ENCODE data around the gene DNMBP. TPM values are rescaled to one million over a fixed set of nuclear protein-coding genes. Genes with fewer than 3 reads are reported as not detected.
"Not testable (repeated sequence)": the region's sequence is repeated elsewhere in the genome, so short reads cannot be mapped to it uniquely, and the experiment has no call there.

Gene DNMBP
- total RNA-seq, 1 donor from 2014 or later: 1.4 TPM

DNA sequence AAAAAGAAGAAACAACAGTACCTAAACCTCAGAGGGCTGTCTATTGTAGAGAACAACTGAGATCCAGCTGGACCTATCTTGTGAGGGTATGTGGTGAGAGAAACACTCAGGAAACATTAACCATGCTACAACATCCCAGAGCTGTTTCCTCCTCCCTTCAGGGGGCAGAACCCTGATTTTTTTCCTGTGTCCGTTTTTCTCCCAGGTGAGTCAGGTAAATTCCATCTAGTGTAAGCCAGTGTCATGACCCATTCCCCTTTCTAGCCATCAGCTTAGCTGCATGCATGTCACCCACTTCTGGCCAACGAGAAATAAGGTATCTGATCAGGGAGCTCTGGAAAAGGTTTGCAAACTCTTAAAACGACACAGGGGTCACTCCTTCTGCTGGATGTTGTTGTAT is 103.8 kb downstream of the DNMBP start:
- H3K4me3 Mint-ChIP-seq: no peak overlapping the region
- H3K36me3 Mint-ChIP-seq (ENCODE audit: low read depth): no peaks in the 10 kb centered on the region
- no peak overlapping the region for H3K27ac Mint-ChIP-seq
- H3K9me3 Mint-ChIP-seq: no peaks in the 10 kb centered on the region
- intact Hi-C loops (cut with micrococcal nuclease): no loop called here
- no peak for DNase-seq (ENCODE audit: low spot score)
- peaks cover 2% of the 10 kb centered on the region for H3K27me3 Mint-ChIP-seq (ENCODE audit: insufficient read depth)
- H3K4me1 Mint-ChIP-seq (ENCODE audit: low read depth): peaks cover 12% of the 10 kb centered on the region

- Mint-ChIP-seq H3K36me3 (ENCODE audit: low read depth) (no peaks in the 10 kb centered on the region), H3K4me1 (ENCODE audit: low read depth) (no peaks in the 10 kb centered on the region), H3K4me3 (no peak overlapping the region), H3K27ac (no peak overlapping the region), H3K9me3 (no peaks in the 10 kb centered on the region), H3K27me3 (ENCODE audit: insufficient read depth) (no peaks in the 10 kb centered on the region)
- intact Hi-C loops (cut with micrococcal nuclease): no loop called here
- no peak for DNase-seq (ENCODE audit: low spot score)
Measured at GRCh38 chr10:99895867-99896266, 113.9 kb downstream of the DNMBP start.

- H3K4me3 Mint-ChIP-seq; H3K27me3 Mint-ChIP-seq (ENCODE audit: insufficient read depth); H3K9me3 Mint-ChIP-seq; H3K4me1 Mint-ChIP-seq (ENCODE audit: low read depth); H3K27ac Mint-ChIP-seq; intact Hi-C loops (cut with micrococcal nuclease); H3K36me3 Mint-ChIP-seq (ENCODE audit: low read depth); DNase-seq (ENCODE audit: low spot score): not testable (repeated sequence)
Measured at GRCh38 chr10:99895066-99895465, 114.7 kb downstream of the DNMBP start.

DNA sequence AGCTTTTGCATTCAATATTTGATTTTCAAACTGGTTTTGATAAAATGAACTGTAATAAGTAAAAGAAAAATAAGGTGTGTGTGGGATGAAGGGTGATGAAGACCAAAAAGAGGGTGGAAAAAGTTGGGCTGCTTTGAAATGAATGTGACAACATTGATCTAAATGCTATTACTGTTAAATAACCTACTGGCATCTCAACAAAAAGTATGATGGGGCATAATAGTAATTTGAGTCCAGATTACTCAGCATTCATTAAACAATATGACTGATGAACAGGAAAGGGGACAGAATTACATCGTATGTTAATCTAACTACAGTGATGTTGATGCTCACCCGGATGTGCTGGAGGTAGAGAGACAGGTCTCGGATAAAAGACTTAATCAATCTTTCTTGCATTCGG is 115.1 kb downstream of the DNMBP start:
- no peak overlapping the region for H3K27ac Mint-ChIP-seq
- intact Hi-C loops (cut with micrococcal nuclease): no loop called here

GRCh38 chr10:99888622-99889021 is 121.1 kb downstream of the DNMBP start:
- intact Hi-C loops (cut with micrococcal nuclease): no loop called here
- DNase-seq (ENCODE audit: low spot score): no peak
- Mint-ChIP-seq H3K27ac (no peak overlapping the region), H3K9me3 (no peaks in the 10 kb centered on the region), H3K4me1 (ENCODE audit: low read depth) (no peaks in the 10 kb centered on the region), H3K36me3 (ENCODE audit: low read depth) (no peaks in the 10 kb centered on the region), H3K27me3 (ENCODE audit: insufficient read depth) (peaks cover 2% of the 10 kb centered on the region), H3K4me3 (no peak overlapping the region)

More for the DNA sequence above, 115.1 kb downstream of the DNMBP start:
- H3K27me3 Mint-ChIP-seq (ENCODE audit: insufficient read depth): no peaks in the 10 kb centered on the region
- no peak for DNase-seq (ENCODE audit: low spot score)
- H3K4me1 Mint-ChIP-seq (ENCODE audit: low read depth): no peaks in the 10 kb centered on the region
- no peaks in the 10 kb centered on the region for H3K36me3 Mint-ChIP-seq (ENCODE audit: low read depth)
- no peaks in the 10 kb centered on the region for H3K9me3 Mint-ChIP-seq
- H3K4me3 Mint-ChIP-seq: no peak overlapping the region

GRCh38 chr10:99883523-99883922 is 126.2 kb downstream of the DNMBP start:
- Mint-ChIP-seq H3K36me3 (ENCODE audit: low read depth) (no peaks in the 10 kb centered on the region), H3K4me1 (ENCODE audit: low read depth) (no peaks in the 10 kb centered on the region), H3K4me3 (no peak overlapping the region), H3K27me3 (ENCODE audit: insufficient read depth) (no peaks in the 10 kb centered on the region), H3K27ac (no peak overlapping the region), H3K9me3 (no peaks in the 10 kb centered on the region)
- intact Hi-C loops (cut with micrococcal nuclease): no loop called here
- no peak for DNase-seq (ENCODE audit: low spot score)

GRCh38 chr10:99881371-99881770 is 128.4 kb downstream of the DNMBP start:
- intact Hi-C loops (cut with micrococcal nuclease): no loop called here
- no peaks in the 10 kb centered on the region for H3K9me3 Mint-ChIP-seq
- no peaks in the 10 kb centered on the region for H3K4me1 Mint-ChIP-seq (ENCODE audit: low read depth)
- no peak overlapping the region for H3K27ac Mint-ChIP-seq
- no peak overlapping the region for H3K4me3 Mint-ChIP-seq
- H3K27me3 Mint-ChIP-seq (ENCODE audit: insufficient read depth): peaks cover 2% of the 10 kb centered on the region
- H3K36me3 Mint-ChIP-seq (ENCODE audit: low read depth): no peaks in the 10 kb centered on the region
- no peak for DNase-seq (ENCODE audit: low spot score)

- Mint-ChIP-seq H3K27me3 (ENCODE audit: insufficient read depth) (peaks cover 3% of the 10 kb centered on the region), H3K27ac (no peak overlapping the region), H3K9me3 (no peaks in the 10 kb centered on the region), H3K4me1 (ENCODE audit: low read depth) (no peaks in the 10 kb centered on the region), H3K4me3 (no peak overlapping the region), H3K36me3 (ENCODE audit: low read depth) (no peaks in the 10 kb centered on the region)
- intact Hi-C loops (cut with micrococcal nuclease): no loop called here
- DNase-seq (ENCODE audit: low spot score): no peak
Measured at GRCh38 chr10:99880080-99880835, 129.5 kb downstream of the DNMBP start.

DNA sequence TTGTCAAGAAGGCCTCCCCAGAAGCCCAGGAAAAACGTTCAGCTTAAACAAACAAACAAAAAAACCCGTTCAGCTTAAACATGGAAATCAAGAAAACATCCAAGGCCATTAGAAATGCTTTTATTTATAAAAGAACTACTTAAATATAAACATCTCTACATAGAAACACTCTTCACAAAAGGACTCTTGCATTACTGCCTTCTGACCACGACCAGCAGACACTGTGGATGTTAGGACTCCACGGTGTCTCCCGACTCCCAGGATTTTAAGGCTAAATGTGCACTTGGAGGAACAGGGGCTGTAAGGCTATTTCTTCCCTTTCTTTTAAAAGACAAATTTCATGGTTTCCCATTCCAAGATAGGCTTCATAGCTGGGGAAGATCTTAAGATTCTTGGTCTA is 134.3 kb downstream of the DNMBP start:
- Mint-ChIP-seq H3K9me3 (no peaks in the 10 kb centered on the region), H3K27me3 (ENCODE audit: insufficient read depth) (peaks cover 27% of the 10 kb centered on the region), H3K36me3 (ENCODE audit: low read depth) (no peaks in the 10 kb centered on the region), H3K4me3 (no peak overlapping the region), H3K4me1 (ENCODE audit: low read depth) (peaks cover under 1% of the 10 kb centered on the region), H3K27ac (no peak overlapping the region)
- intact Hi-C loops (cut with micrococcal nuclease): no loop called here
- no peak for DNase-seq (ENCODE audit: low spot score)

GRCh38 chr10:99874341-99875085 is 135.2 kb downstream of the DNMBP start:
- H3K4me3 Mint-ChIP-seq: no peak overlapping the region
- DNase-seq (ENCODE audit: low spot score): no peak
- H3K36me3 Mint-ChIP-seq (ENCODE audit: low read depth): no peaks in the 10 kb centered on the region
- H3K27me3 Mint-ChIP-seq (ENCODE audit: insufficient read depth): peaks cover 30% of the 10 kb centered on the region
- peaks cover 6% of the 10 kb centered on the region for H3K4me1 Mint-ChIP-seq (ENCODE audit: low read depth)
- no peaks in the 10 kb centered on the region for H3K9me3 Mint-ChIP-seq
- intact Hi-C loops (cut with micrococcal nuclease): no loop called here
- H3K27ac Mint-ChIP-seq: no peak overlapping the region

- Mint-ChIP-seq H3K36me3 (ENCODE audit: low read depth) (no peaks in the 10 kb centered on the region), H3K27ac (no peak overlapping the region), H3K27me3 (ENCODE audit: insufficient read depth) (peaks cover 30% of the 10 kb centered on the region), H3K4me1 (ENCODE audit: low read depth) (peaks cover 6% of the 10 kb centered on the region), H3K4me3 (no peak overlapping the region), H3K9me3 (no peaks in the 10 kb centered on the region)
- intact Hi-C loops (cut with micrococcal nuclease): no loop called here
- DNase-seq (ENCODE audit: low spot score): no peak
Measured at GRCh38 chr10:99873846-99874245, 135.9 kb downstream of the DNMBP start.

DNA sequence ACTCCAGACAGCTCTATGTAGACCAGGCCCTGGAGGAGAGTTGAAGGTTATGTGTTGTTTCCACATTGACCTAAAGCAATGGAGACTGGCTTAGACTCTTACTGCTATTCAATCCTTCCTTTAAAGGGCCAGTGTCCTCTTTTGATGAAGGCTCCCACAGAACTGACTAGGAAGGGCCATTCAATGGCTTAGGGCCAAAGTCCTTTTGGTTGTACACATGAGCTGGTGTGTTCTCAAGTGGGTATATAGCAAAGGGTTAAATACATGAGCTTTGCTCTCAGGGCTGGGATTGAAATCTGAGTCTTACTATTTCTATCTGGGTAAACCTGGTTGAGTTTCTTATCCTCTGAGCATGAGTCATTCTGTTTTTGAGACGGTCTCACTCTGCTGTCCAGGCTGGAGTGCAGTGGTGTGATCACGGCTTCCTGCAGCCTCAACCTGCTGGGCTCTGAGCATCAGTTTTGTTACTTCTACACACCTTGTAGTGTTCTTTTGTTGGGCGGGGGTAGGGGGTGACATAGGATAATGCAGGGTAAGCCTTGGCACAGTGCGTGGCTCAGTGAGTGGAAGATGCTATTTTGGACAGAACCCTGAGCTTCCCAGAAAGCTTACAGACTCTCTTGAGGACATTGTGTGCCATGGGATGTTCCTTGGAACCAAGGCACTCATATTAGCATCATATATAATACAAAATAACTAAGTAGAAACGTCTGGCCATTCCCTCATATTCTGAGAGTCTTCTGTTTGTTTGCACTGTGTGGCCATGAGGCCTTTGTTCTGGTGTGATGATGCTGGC is 137.2 kb downstream of the DNMBP start:
- H3K9me3 Mint-ChIP-seq: no peaks in the 10 kb centered on the region
- intact Hi-C loops (cut with micrococcal nuclease): no loop called here
- peaks cover 6% of the 10 kb centered on the region for H3K4me1 Mint-ChIP-seq (ENCODE audit: low read depth)
- H3K27ac Mint-ChIP-seq: no peak overlapping the region
- peaks cover 38% of the 10 kb centered on the region for H3K27me3 Mint-ChIP-seq (ENCODE audit: insufficient read depth)
- no peaks in the 10 kb centered on the region for H3K36me3 Mint-ChIP-seq (ENCODE audit: low read depth)
- H3K4me3 Mint-ChIP-seq: no peak overlapping the region
- DNase-seq (ENCODE audit: low spot score): no peak
